HuH-7 (cell line): ENCODE measurements around the gene MTFP1.
"Not testable (repeated sequence)": the region's sequence is repeated elsewhere in the genome, so short reads cannot be mapped to it uniquely, and the experiment has no call there.

Experiments used
- DNase-seq: peaks from one replicate; pipeline ENCODE4 v3.0.0; 2011; ENCODE audit warnings: low spot score

The MTFP1 gene

DNA sequence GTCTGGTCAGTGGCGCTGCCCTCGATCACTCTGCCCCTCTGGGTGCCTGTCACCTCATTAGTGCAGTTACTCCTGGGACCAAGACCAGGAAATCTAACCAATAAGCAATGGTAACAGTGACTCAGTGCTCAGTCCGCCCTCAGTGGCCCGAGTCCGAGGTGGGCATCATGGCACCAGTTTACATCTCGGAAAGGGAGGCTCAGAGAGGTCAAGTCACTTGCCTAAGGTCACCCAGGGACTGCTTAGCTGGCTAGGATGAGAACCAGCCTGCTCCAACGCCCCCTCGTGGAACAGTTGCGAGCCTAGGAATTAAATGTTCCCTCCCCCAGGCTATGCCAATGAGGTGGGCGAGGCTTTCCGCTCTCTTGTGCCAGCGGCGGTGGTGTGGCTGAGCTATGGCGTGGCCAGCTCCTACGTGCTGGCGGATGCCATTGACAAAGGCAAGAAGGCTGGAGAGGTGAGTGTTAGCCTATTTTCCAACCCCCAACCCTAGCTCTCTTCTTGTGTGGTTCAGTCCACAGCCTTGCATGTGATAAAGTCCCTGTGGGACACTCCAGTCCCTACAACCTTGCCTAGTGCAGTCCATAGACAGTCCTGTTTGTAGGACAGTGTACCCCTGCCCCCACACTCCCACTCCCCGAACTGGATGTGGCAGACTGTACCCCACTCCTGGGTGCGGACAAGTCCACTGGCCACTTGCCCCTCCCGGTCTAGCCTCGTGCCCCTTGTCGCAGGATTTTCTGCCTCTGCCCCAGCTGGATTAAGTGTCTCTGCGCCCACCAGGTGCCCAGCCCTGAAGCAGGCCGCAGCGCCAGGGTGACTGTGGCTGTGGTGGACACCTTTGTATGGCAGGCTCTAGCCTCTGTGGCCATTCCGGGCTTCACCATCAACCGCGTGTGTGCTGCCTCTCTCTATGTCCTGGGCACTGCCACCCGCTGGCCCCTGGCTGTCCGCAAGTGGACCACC is 1.1 kb downstream of the MTFP1 start:
- peak; percentile 86 for DNase-seq

DNA sequence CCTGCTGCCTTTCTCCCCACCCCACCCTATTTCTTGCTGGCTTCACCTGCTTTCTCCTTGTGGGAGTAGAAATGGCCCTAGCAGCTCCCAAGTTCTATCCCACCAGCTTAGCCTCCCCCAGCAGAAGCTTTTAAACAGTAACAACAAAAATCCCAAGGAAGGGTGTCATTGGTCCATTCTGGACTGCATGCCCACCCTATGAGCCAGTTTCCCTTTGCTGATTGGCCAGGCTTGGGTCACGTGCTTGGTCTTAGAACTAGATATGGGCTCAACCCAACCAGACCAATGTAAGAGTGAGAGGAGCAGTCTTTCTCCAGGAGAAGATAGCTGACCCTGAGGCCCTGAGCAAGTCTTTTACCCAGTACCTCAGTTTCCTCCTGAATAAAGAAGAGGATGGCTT is 2.3 kb downstream of the MTFP1 start:
- no peak for DNase-seq

DNA sequence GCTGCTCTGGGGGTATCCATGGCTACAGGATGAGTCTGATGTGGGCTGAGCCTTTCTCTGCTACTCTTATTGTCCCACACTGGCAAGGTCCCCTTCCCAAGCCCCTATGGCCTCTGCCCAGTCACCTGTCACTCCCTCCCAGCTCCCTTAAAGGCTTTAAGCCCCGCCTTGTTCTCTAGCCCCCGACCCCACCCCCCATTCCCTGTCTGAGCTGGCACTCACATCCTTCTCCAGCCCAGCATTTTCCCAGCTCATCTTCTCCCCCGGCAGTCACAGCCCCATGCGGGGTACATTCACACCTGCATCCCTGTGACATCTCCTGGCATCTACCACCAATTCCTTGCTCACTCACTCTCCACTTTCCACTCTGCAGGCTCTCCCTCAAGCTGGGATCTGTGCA is 4.3 kb downstream of the MTFP1 start:
- DNase-seq, result no peak

DNA sequence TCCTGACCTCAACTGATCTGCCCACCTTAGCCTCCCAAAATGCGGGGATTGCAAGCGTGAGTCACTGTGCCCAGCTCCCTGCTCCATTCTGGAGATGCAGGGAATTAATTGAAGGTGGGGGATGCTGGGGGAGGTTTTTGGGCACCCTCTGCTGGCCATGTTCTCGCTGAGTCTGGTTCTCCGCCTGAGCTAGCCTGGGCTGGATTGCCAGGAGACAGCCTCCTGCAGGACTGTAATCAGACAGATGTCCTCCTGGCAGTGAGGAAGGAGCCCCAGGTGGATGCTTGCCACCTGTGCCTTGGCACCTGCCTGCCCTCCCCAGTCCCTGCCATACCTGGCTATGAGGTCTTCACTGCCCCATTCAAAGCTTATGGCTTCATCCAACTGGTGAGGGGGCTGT is 5.4 kb downstream of the MTFP1 start:
- DNase-seq, result no peak

DNA sequence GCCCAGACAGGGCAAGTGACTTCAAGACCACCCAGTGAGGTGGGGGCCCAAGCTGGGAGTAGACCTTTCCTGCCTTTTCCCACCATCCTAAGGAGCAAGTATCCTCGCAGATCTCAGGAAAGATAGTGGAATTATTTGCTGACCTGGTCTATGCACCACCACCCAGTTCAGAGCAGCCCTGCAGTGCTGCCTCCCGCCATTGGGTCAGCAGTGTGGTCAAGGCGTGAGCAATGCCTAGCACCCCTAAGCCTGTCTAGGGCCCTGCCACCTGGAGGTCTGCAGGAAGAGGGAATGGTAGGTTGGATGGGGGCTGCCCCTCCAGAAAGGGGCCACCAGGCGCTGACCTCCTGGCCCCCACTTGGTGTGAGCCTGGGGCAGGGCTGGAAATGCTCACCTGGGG is 6.5 kb downstream of the MTFP1 start:
- DNase-seq, result no peak

DNA sequence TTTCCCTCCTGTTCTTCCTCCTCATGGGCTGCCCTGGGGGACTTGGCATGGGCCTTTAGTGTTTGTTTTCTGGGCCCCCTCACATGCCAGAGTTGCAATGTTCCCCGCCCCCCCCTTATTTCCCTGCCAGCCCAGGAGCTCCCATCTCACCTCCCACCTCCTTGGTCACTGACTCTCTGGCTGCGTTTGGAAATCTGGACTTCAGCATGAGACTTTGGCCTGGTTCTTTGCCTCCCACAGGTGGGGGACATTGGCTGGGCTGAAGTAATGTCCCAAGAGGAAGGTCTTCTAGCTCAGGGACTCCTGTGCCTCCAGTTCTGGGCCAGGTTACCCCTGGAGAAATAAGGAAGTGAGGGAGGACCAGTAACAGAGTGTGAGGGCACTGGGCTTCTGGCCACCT is 7.0 kb downstream of the MTFP1 start:
- DNase-seq, result no peak

DNA sequence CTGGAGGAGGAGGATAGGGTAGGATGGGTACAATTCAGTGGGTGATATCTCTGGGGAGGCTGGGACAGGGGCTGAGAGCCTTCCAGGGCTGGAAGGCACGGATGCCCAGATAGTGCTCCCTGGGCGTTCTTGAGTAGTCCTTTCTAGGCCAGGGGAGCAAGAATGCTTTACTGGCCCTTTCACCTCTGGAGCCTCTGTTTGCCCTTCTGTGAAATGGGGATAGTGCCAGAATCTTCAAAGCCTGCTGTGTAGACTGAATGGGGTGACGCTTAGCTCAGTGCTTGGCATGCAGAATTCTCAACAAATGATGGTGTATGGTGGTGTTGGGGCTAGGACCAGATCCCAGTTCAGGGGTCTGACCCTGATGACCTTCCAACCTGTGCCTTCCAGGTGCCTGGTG is 7.7 kb downstream of the MTFP1 start:
- DNase-seq, result no peak

DNA sequence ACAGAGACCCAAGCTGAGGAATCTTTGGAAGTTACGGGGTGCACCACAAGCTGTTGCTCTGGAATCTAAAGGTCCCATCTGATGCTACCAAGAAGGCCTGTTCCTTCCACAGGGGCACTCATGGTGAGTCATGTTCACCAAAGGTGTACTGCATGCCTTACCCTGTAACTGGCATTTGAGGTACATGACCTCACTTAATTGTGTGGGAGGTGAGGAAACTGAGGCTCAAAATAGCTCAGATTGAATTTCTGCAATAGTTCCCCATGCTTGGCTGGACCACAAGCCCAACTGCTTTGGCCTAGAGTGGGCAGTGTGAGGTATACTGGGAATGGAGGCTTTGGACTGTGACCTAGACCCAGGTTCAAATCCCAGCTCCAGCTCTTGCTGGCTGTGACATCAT is 8.2 kb downstream of the MTFP1 start:
- DNase-seq, result no peak

DNA sequence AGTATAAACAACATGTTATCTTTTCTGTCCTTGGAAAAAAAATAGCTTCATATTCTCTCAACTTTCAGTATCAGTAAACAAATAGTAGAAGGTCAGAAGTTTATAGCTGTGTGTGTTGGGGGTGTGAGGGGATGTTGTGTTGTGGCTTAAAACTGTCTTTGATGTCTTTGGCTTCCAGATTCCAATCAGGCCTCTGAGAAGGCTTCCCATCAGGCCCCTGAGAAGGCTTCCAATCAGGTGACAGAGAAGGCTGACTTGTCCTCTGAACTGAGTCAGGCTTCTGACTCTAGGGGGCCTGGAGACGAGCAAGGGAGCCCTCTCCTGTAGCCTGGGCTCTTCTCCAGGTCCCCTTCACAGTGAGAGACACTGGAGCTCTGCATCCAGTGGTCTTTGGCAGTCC is 9.3 kb downstream of the MTFP1 start:
- DNase-seq, result no peak

DNA sequence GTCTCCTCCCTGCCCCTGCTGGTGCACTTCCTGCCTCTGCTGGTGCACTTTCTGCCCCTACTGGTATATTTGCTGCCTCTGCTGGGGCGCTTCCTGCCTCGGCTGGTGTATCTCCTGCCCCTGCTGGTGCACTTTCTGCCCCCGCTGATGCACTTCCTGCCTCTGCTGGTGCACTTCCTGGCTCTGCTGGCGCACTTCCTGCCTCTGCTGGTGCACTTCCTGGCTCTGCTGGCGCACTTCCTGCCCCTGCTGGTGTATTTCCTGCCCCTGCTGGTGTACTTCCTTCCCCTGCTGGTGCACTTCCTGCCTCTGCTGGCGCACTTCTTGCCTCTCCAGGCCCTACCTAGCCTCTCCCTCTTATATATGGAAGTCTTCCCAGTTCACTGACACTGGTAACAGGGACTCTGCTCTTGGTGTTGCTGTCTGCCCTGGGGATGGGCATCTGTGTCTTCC is 10.1 kb downstream of the MTFP1 start:
- no peak for DNase-seq

DNA sequence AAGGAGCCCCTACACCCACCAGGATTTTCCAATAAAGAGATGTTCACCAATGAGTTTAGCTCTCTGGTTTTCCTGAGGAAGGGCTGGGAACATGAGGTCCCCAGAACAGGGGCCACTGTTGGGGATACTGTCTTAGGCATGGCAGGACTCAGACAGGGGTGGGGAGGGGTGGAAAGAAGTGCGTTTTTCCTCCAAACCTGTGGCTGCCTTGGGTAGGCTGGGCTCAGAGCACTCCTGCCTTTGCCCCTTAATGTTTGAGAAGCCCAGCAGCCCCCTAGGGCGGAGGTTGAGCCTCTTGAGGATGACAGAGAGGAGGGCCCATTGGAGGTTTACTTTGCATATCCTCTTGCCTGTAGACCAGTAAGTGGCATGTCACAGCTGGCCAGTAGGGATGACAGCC is 10.6 kb downstream of the MTFP1 start:
- DNase-seq, result no peak

DNA sequence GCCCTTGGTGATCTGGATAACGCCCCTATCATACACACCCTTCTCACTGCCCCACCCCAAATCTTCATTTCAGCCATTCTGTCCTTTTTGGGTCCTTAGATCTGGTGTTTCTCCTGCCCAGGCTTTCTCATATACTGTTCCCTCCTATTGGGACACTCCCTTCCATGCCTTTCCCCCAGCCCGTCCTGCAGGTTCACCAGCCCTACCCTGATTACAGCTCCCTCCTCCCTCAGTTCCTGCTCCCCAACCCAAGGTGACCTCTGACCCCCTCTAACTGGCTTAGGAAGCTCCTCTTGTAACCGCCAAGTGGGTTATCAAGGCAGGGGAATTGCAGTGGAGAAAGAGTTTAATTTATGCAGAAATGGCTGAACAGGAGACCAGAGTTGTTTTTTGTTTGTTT is 13.0 kb downstream of the MTFP1 start:
- no peak for DNase-seq

DNA sequence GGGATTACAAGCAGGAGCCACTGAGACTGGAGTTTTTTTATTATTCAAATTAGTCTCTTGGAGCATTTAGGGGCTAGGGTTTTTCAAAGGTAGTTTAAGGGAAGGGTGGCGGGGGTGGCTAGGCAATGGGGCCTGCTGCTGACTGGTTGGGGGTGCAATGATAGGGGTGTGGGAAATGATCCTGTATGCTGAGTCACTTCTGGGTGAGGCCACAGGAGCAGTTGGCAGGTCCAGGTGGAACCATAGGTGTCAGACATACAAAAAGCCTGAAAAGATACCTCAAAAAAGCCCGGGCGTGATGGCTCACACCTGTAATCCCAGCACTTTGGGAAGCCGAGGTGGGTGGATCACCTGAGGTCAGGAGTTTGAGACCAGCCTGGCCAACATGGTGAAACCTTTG is 13.7 kb downstream of the MTFP1 start:
- no peak for DNase-seq

DNA sequence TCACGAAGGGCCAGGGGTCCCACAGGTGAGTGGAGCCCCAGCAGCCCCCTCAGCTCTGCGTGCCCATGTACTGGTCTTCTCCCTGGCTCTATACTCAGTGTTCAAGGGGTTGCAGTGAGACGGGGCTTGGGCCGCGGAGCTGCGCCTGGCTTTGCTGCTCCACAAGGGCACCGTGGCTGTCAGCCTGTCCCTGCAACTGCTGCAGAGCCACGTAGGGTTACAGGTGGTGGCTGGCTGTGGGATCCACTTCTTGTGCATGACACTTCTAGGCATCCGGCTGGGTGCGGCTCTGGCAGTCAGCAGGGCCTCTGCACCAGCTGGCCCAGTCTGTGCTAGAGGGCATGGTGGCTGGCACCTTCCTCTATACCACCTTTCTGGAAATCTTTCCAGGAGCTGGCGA is 14.3 kb downstream of the MTFP1 start:
- no peak for DNase-seq

DNA sequence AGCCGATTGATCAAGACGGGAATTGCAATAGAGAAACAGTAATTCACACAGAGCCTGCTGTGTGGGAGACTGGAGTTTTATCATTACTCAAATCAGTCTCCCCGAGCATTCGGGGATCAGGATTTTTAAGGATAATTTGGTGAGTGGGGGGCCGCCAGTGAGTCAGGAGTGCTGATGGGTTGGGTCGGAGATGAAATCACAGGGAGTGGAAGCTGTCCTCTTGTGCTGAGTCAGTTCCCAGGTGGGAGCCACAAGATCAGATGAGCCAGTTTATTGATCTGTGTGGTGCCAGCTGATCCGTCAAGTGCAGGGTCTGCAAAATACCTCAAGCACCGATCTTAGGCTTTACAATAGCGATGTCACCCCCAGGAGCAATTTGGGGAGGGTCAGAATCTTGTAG is 15.5 kb downstream of the MTFP1 start:
- no peak for DNase-seq

DNA sequence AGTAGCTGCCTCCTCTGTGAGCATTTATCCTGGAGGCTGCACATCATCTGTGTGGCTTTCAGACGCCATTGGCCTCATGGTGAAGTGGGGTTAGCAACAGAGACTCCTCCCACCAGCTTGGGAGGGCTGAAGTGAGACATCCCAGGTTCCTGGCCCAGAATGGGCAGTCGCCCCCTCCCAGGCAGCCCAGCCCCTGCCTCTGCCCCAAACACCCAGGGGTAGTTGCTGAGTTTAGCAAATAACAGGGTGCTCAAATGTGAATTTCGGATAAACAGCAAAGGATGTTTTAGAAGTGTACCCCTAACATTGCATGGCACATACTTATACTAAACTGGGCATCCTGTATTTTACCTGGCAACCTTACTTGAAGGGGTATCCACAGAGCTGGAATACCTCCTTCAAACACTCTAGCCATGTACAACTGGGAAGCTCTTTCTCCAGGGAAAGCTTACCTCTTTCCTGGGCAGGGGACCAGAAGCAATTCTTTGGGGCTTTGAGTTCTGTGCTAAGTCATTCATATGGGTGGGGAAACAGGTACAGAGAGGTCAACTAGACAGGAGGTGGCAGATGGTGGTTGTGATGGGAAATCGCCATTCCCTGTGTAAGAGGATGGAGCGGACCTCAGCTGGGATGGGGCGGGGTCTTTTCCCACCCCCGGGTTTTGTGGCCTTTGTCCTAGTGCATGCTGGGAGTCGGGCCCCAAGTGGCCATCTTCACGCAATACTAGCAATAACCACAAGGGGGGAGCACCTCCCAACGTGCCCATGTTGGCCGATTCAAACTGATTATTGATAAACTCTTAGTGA is 19.3 kb downstream of the MTFP1 start:
- DNase-seq, result peak; percentile 82

DNA sequence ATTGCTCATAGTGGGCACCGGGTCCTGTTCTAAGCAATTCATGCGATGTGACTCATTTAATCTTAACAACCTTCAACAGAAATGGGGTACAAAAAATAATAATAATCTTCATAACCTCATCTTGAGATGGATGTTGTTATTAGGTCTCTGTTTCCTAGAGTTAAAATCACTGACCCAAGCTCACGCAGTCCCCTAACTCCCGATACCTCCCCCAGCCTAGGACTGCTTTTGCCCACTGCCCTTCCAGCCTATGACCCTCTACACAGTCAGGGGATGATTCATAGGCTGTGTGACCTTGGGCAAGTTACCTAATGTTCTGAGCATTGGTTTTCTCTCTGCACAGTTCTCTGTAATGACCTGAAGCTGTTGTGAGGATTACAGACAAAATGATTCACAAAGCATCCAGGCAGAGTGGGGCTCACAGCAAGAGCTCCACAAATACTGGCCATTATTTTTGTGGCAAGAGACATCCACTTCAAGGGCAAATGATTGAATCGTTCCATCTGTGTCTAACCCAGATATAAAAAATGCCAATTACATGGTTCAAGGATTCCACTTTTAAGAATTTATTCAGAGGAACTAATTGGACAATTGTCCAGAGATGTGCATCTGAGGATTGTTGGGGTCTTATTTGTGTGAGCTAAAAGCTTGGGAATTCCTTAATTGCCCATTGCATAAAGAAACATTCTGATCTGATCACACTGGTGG is 20.0 kb downstream of the MTFP1 start:
- no peak for DNase-seq

DNA sequence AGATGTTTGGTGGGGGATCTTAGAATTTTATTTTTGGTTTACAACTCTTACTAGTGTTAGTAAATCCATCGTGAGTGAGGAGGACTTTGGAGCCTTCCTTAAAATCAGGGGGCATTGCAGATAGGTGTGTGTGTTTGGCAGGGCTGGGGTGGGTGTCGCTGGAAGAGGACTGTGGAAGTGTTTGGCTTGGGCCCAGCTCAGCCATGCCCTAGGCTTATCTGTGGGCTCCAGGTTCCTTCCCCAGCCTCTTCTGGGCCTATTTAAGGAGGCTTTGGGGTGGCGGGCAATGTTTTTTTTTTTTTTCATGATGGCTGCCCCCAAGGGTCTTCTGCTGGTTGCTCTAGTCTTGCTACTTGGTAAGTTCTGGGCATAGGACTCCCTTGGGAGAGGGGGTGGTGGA is 22.1 kb downstream of the MTFP1 start:
- DNase-seq, result no peak

DNA sequence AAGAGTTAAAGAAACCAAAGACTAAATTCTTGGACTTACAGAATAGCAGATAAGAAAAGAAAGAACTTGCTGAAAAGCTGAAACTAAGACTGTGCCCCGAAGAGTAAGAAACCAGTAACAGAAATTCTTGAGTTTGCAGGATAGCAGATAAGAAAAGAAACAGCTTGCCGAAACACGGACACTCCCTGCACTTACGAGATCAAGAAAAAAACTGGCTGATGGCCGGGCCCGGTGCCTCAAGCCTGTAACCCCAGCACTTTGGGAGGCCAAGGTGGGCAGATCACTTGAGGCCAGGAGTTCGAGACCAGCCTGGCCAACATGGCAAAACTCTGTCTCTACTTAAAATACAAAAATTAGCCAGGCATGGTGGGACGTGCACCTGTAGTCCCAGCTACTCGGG is 25.9 kb downstream of the MTFP1 start:
- DNase-seq, result not testable (repeated sequence)

DNA sequence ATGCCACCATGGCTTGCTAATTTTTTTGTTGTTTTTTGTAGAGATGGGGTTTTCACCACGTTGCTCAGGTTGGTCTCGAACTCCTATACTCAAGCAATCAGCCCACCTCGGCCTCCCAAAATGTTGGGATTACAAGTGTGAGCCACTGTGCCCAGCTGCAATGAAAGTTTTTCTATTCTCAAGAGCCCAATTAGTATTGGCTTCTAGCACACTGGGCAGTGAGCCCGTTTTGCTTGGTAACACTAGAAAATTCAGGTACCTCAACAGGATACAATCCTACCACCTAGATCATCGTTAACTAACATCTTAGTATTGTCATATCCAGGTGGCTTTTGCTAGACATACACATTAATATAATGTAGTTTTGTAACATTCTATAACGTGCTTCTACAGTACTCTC is 27.3 kb downstream of the MTFP1 start:
- DNase-seq, result no peak

DNA sequence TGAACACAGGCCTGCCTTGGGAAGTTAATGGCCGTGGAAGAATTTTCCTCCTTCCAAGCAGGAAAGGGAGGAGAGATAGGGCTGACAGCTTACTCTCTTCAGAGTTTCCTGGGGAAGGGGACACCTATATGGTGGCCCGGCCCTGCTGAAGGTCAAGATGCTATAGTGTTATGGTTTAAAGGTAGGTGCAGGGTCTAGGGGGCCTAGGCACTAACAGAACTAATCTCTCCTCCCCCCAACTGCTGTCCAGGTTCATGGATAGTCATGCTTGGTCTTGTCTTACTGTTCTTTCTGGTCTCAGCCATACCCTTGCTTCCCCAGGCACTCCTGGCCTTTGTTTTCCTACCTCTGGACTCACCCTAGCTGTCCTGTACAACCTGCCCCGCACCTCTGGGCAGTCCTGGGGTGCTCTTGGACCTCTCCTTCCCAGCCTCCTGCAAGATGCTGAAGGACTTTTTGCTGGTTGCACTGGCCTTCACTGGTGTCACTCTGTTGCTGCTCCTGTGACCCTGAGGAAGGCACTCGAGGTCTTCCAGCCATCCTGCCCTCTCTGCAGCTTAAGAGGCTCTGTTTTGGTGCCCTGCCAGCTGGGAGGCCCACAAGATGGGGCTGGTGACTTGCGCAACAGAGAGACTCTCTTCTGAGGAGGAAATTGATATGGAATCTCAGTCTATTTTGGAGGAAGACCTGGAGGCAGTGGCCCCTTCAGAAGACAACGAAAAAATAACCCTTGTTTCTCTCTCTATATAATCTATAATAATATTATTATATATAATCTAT is 28.4 kb downstream of the MTFP1 start:
- DNase-seq, result no peak
